SK-N-SH (cell line): ENCODE data around the gene OR52A1.

Source experiments
- EP300 ChIP-seq, 2 experiments: IDR thresholded peaks; 2 replicates each; pipeline versions ENCODE4 v1.4.0 to v1.6.1; 2012; ENCODE audit warnings: borderline replicate concordance in 1 of 2, low read depth in 1 of 2, low read length in 1 of 2
- EZH2phosphoT487 ChIP-seq: fragments of 200-600 bp; sonication (generic); IDR thresholded peaks from 2 replicates; pipeline ENCODE4 v1.6.1; 2017; ENCODE audit warnings: low read depth, mixed run types, mild to moderate bottlenecking, antibody characterized with exemption, moderate library complexity, borderline replicate concordance
- GABPA ChIP-seq: IDR thresholded peaks from 2 replicates; pipeline ENCODE4 v1.4.0; 2012; ENCODE audit warnings: low read depth, mild to moderate bottlenecking
- POLR2AphosphoS5 ChIP-seq: IDR thresholded peaks from 2 replicates; pipeline ENCODE4 v1.6.1; 2012; ENCODE audit warnings: low read depth, low read length
- SIN3A ChIP-seq: IDR thresholded peaks from 2 replicates; pipeline ENCODE4 v1.6.1; 2012; ENCODE audit warnings: low read depth, mild to moderate bottlenecking, low read length, moderate library complexity, borderline replicate concordance
- TAF1 ChIP-seq: IDR thresholded peaks from 2 replicates; pipeline ENCODE4 v1.6.1; 2012; ENCODE audit warnings: low read depth, mild to moderate bottlenecking, low read length, moderate library complexity, borderline replicate concordance
- TF ChIP-seq, protein P1 (sequence below): IDR thresholded peaks from 2 replicates; pipeline ENCODE4 v1.4.0; 2012; ENCODE audit warnings: low read depth
- TF ChIP-seq, protein P2 (sequence below): fragments of 200-600 bp; sonication (generic); IDR thresholded peaks from 2 replicates; pipeline ENCODE4 v1.6.1; 2017; ENCODE audit warnings: antibody characterized with exemption, mild to moderate bottlenecking, moderate library complexity
- TF ChIP-seq, protein P3 (sequence below): IDR thresholded peaks from 2 replicates; pipeline ENCODE4 v1.4.0; 2012; ENCODE audit warnings: low read depth, borderline replicate concordance
- TF ChIP-seq, protein P4 (sequence below): IDR thresholded peaks from 2 replicates; pipeline ENCODE4 v1.6.1; 2012; ENCODE audit warnings: mild to moderate bottlenecking, low read depth, low read length, moderate library complexity
- TF ChIP-seq, protein P5 (sequence below): fragments of 150-350 bp; IDR thresholded peaks from 2 replicates; pipeline ENCODE4 v1.6.1; 2017; ENCODE audit warnings: antibody characterized with exemption, low read length, low read depth, borderline replicate concordance

DNA sequence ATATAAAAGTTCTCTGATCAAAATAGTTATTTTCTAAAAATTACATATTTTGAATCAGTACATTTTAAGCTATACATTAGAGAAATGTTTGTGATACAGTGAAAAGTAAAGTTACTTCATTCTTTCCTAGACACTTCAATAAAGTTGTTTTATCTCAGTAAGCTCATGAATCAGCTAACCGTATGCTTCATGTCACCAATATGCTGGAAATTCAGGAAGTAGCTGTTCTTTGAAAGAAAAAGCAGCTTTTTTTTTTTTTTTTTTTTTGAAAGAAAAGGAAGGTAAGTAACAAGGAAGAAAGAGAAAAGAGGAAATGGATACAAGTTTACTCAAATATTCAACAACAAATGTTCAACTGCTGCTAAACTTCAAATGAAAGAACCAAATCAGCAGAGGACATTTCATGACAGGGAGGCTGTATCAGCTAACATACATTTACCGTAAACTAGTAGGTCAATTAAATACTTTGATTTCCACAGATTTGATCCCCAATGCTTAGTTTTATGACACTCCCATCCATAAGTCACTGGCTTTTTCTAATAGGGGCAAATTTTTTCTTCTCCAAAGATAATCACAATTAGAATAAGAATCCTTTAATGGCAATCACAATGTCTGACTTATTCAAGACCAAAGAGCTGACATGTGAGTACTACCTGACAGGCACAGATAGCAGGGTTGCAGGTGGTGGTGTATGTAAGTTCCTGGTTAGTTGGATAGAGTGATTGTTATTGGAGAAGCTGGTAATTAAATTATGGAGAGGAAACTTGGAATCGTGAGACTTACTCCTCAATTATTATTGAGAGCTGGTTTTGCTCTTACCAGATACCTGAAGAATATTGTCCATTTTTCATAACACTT is 754 bp downstream of the OR52A1 start:
- TF ChIP-seq, protein P1, sequence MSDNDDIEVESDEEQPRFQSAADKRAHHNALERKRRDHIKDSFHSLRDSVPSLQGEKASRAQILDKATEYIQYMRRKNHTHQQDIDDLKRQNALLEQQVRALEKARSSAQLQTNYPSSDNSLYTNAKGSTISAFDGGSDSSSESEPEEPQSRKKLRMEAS = no peak
- TF ChIP-seq EZH2phosphoT487 (no peak), EP300 (IDR thresholded peaks at IDR 0.05; ENCODE audit: borderline replicate concordance in 1 of 2, low read depth in 1 of 2, low read length in 1 of 2) (no peak), SIN3A (no peak), TAF1 (no peak), POLR2AphosphoS5 (no peak), GABPA (no peak)
- TF ChIP-seq, protein P2, sequence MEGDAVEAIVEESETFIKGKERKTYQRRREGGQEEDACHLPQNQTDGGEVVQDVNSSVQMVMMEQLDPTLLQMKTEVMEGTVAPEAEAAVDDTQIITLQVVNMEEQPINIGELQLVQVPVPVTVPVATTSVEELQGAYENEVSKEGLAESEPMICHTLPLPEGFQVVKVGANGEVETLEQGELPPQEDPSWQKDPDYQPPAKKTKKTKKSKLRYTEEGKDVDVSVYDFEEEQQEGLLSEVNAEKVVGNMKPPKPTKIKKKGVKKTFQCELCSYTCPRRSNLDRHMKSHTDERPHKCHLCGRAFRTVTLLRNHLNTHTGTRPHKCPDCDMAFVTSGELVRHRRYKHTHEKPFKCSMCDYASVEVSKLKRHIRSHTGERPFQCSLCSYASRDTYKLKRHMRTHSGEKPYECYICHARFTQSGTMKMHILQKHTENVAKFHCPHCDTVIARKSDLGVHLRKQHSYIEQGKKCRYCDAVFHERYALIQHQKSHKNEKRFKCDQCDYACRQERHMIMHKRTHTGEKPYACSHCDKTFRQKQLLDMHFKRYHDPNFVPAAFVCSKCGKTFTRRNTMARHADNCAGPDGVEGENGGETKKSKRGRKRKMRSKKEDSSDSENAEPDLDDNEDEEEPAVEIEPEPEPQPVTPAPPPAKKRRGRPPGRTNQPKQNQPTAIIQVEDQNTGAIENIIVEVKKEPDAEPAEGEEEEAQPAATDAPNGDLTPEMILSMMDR = no peak
- TF ChIP-seq, protein P3, sequence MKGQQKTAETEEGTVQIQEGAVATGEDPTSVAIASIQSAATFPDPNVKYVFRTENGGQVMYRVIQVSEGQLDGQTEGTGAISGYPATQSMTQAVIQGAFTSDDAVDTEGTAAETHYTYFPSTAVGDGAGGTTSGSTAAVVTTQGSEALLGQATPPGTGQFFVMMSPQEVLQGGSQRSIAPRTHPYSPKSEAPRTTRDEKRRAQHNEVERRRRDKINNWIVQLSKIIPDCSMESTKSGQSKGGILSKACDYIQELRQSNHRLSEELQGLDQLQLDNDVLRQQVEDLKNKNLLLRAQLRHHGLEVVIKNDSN = no peak
- TF ChIP-seq, protein P4, sequence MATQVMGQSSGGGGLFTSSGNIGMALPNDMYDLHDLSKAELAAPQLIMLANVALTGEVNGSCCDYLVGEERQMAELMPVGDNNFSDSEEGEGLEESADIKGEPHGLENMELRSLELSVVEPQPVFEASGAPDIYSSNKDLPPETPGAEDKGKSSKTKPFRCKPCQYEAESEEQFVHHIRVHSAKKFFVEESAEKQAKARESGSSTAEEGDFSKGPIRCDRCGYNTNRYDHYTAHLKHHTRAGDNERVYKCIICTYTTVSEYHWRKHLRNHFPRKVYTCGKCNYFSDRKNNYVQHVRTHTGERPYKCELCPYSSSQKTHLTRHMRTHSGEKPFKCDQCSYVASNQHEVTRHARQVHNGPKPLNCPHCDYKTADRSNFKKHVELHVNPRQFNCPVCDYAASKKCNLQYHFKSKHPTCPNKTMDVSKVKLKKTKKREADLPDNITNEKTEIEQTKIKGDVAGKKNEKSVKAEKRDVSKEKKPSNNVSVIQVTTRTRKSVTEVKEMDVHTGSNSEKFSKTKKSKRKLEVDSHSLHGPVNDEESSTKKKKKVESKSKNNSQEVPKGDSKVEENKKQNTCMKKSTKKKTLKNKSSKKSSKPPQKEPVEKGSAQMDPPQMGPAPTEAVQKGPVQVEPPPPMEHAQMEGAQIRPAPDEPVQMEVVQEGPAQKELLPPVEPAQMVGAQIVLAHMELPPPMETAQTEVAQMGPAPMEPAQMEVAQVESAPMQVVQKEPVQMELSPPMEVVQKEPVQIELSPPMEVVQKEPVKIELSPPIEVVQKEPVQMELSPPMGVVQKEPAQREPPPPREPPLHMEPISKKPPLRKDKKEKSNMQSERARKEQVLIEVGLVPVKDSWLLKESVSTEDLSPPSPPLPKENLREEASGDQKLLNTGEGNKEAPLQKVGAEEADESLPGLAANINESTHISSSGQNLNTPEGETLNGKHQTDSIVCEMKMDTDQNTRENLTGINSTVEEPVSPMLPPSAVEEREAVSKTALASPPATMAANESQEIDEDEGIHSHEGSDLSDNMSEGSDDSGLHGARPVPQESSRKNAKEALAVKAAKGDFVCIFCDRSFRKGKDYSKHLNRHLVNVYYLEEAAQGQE = no peak
- TF ChIP-seq, protein P5, sequence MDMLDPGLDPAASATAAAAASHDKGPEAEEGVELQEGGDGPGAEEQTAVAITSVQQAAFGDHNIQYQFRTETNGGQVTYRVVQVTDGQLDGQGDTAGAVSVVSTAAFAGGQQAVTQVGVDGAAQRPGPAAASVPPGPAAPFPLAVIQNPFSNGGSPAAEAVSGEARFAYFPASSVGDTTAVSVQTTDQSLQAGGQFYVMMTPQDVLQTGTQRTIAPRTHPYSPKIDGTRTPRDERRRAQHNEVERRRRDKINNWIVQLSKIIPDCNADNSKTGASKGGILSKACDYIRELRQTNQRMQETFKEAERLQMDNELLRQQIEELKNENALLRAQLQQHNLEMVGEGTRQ = no peak
